Right renal pelvis (tissue), 4 donors: Measurements from ENCODE around the gene FARSA. TPM values are rescaled to one million over a fixed set of nuclear protein-coding genes. Genes with fewer than 3 reads are reported as not detected.

Experiments
- DNase-seq, 4 donors: peaks; one replicate each; pipeline ENCODE4 v3.0.0-alpha.2; 2013; ENCODE audit warnings: low read depth in 4 of 4, low spot score in 3 of 4, missing footprints in 1 of 4
- polyA plus RNA-seq, 4 donors: library from polyadenylated mRNA; unstranded; fragments of 120-200 nt; gene quantifications; one replicate each; pipeline ENCODE4 v1.2.1, GENCODE V29; 2013; ENCODE audit not compliant: insufficient read length in 4 of 4

Gene FARSA
- polyA plus RNA-seq, 4 donors, result 48.8 to 62.7 (median 49.4) TPM

GRCh38 chr19:12872941-12873890 is 60.3 kb downstream of the FARSA start:
- no peak for DNase-seq

Other genes with a start within 250 kb of the FARSA start
- under 1 TPM in 2 of 4 donors, not detected in 2; 0.39 to 0.56 TPM for gene GNG14, start 245.7 kb downstream of the FARSA start, polyA plus RNA-seq
- gene FBXW9, start 237.1 kb downstream of the FARSA start, polyA plus RNA-seq, result 10 to 100 TPM; 12.1 to 18.5 (median 13.1) TPM
- 10 to 100 TPM; 65.4 to 76.8 (median 68.6) TPM for gene TNPO2, start 209.8 kb downstream of the FARSA start, polyA plus RNA-seq
- 100 to 1,000 TPM; 155 to 204 (median 164) TPM for gene TRIR, start 199.0 kb downstream of the FARSA start, polyA plus RNA-seq
- gene GET3, start 196.2 kb downstream of the FARSA start, polyA plus RNA-seq, result 10 to 100 TPM; 80.1 to 95.8 (median 88.6) TPM
- under 1 TPM in 1 of 4 donors, not detected in 3; 0.12 TPM for gene BEST2, start 181.9 kb downstream of the FARSA start, polyA plus RNA-seq
- gene HOOK2, start 158.2 kb downstream of the FARSA start, polyA plus RNA-seq, result 10 to 100 TPM; 39.0 to 61.9 (median 42.5) TPM
- gene JUNB, start 142.2 kb downstream of the FARSA start, polyA plus RNA-seq, result 10 to 100 TPM; 20.1 to 50.8 (median 38.2) TPM
- 100 to 1,000 TPM; 295 to 351 (median 312) TPM for gene PRDX2, start 131.9 kb downstream of the FARSA start, polyA plus RNA-seq
- gene THSD8, start 131.6 kb downstream of the FARSA start, polyA plus RNA-seq, result 10 to 100 TPM in 1 of 4 donors, 1 to 10 TPM in 3; 5.6 to 13.3 (median 7.5) TPM
- 10 to 100 TPM; 29.2 to 42.0 (median 31.2) TPM for gene RNASEH2A, start 127.1 kb downstream of the FARSA start, polyA plus RNA-seq
- gene RTBDN, start 99.1 kb downstream of the FARSA start, polyA plus RNA-seq, result under 1 TPM in 1 of 4 donors, not detected in 3; 0.08 TPM
- 1 to 10 TPM in 2 of 4 donors, under 1 TPM in 2; 0.91 to 1.6 (median 1.1) TPM for gene MAST1, start 95.2 kb downstream of the FARSA start, polyA plus RNA-seq
- gene DNASE2, start 52.3 kb downstream of the FARSA start, polyA plus RNA-seq, result 10 to 100 TPM; 11.9 to 16.2 (median 12.7) TPM
- gene KLF1, start 46.5 kb downstream of the FARSA start, polyA plus RNA-seq, result under 1 TPM; 0.41 to 0.49 (median 0.44) TPM
- 10 to 100 TPM; 24.7 to 36.2 (median 30.4) TPM for gene GCDH, start 42.6 kb downstream of the FARSA start, polyA plus RNA-seq
- 1 to 10 TPM; 2.0 to 3.2 (median 2.9) TPM for gene SYCE2, start 14.4 kb downstream of the FARSA start, polyA plus RNA-seq
- 100 to 1,000 TPM; 804 to 950 (median 938) TPM for gene CALR, start 4.9 kb upstream of the FARSA start, polyA plus RNA-seq
- gene RAD23A, start 12.2 kb upstream of the FARSA start, polyA plus RNA-seq, result 10 to 100 TPM; 73.2 to 97.1 (median 81.5) TPM
- 10 to 100 TPM; 27.8 to 45.8 (median 30.0) TPM for gene GADD45GIP1, start 23.5 kb upstream of the FARSA start, polyA plus RNA-seq
- gene DAND5, start 35.9 kb upstream of the FARSA start, polyA plus RNA-seq, result under 1 TPM in 2 of 4 donors, not detected in 2; 0.10 to 0.14 TPM
- gene NFIX, start 61.8 kb upstream of the FARSA start, polyA plus RNA-seq, result 10 to 100 TPM; 18.4 to 24.8 (median 19.4) TPM
- 1 to 10 TPM; 4.6 to 7.4 (median 4.7) TPM for gene LYL1, start 169.1 kb upstream of the FARSA start, polyA plus RNA-seq
- gene TRMT1, start 183.0 kb upstream of the FARSA start, polyA plus RNA-seq, result 10 to 100 TPM; 29.0 to 38.4 (median 35.2) TPM
- gene NACC1, start 184.6 kb upstream of the FARSA start, polyA plus RNA-seq, result 10 to 100 TPM; 23.5 to 34.5 (median 23.8) TPM
- gene STX10, start 216.7 kb upstream of the FARSA start, polyA plus RNA-seq, result 10 to 100 TPM; 53.2 to 71.4 (median 54.6) TPM
- 100 to 1,000 TPM in 1 of 4 donors, 10 to 100 TPM in 3; 65.7 to 146 (median 88.8) TPM for gene IER2, start 216.7 kb upstream of the FARSA start, polyA plus RNA-seq